Neutrophil (primary cell): ENCODE results near the gene TSEN54.

Experiments used
- H3K27ac ChIP-seq: fragments of 200-600 bp; sonication (generic); 2 replicates; pipeline ENCODE4 v1.5.1; 2016; ENCODE audit warnings: mild to moderate bottlenecking, moderate library complexity
- H3K27me3 ChIP-seq: fragments of 200-600 bp; sonication (generic); 2 replicates; pipeline ENCODE4 v1.6.0; 2016; ENCODE audit warnings: mild to moderate bottlenecking
- H3K36me3 ChIP-seq: fragments of 200-600 bp; sonication (generic); 2 replicates; pipeline ENCODE4 v1.5.1; 2017
- H3K4me1 ChIP-seq, 2 experiments: fragments of 200-600 bp in 1 of 2; sonication (generic) in 1 of 2; 1 replicate in 1 of 2; 2 replicates in 1 of 2; pipeline versions ENCODE4 v1.5.1 to v1.6.1; 2013 to 2016; ENCODE audit warnings: low read depth in 1 of 2, low read length in 1 of 2, mild to moderate bottlenecking in 1 of 2, moderate library complexity in 1 of 2; ENCODE audit not compliant: control insufficient read depth in 1 of 2, insufficient read depth in 1 of 2
- H3K4me3 ChIP-seq, 2 experiments: fragments of 200-600 bp in 1 of 2; sonication (generic) in 1 of 2; 1 replicate in 1 of 2; 2 replicates in 1 of 2; pipeline ENCODE4 v1.5.1; 2013 to 2016; ENCODE audit warnings: low read depth in 1 of 2, low read length in 1 of 2, mild to moderate bottlenecking in 1 of 2, moderate library complexity in 1 of 2
- H3K9me3 ChIP-seq: fragments of 200-600 bp; sonication (generic); 2 replicates; pipeline ENCODE4 v1.5.1; 2016
- CTCF ChIP-seq: fragments of 200-600 bp; sonication (generic); IDR thresholded peaks from 2 replicates; pipeline ENCODE4 v1.5.1; 2016; ENCODE audit warnings: antibody characterized with exemption

The TSEN54 gene

GRCh38 chr17:75516255-75516618 lies at the start of gene TSEN54:
TSS of gene TSEN54 (plus strand) at chr17:75516528. CDS start at chr17:75516561, 33 bp downstream.
- Histone ChIP-seq H3K9me3 (no peaks in the 10 kb centered on the region), H3K27me3 (peaks cover 65% of the 10 kb centered on the region), H3K4me3 (peak within 1 kb of the TSS; percentile 78 to 88), H3K27ac (peak within 1 kb of the TSS; percentile 32), H3K36me3 (no peaks in the 10 kb centered on the region), H3K4me1 (peaks cover 20 to 27% of the 10 kb centered on the region in 2 experiments)
- no peak for TF ChIP-seq CTCF

- Histone ChIP-seq H3K9me3 (no peaks in the 10 kb centered on the region), H3K4me1 (no peaks in the 10 kb centered on the region), H3K27me3 (no peaks in the 10 kb centered on the region), H3K36me3 (peaks cover 14% of the 10 kb centered on the region), H3K27ac (no peak overlapping the region), H3K4me3 (no peak overlapping the region)
- no peak for TF ChIP-seq CTCF
Measured at GRCh38 chr17:75468291-75468754, 48.0 kb upstream of the TSEN54 start.

GRCh38 chr17:75468779-75469373 lies 47.5 kb upstream of the TSEN54 start:
- Histone ChIP-seq H3K36me3 (peaks cover 18% of the 10 kb centered on the region), H3K9me3 (no peaks in the 10 kb centered on the region), H3K27me3 (no peaks in the 10 kb centered on the region), H3K4me3 (no peak overlapping the region), H3K27ac (no peak overlapping the region), H3K4me1 (no peaks in the 10 kb centered on the region)
- TF ChIP-seq CTCF: no peak

GRCh38 chr17:75471207-75471606 lies 45.1 kb upstream of the TSEN54 start:
- Histone ChIP-seq H3K36me3 (peaks cover 31% of the 10 kb centered on the region), H3K4me1 (no peaks in the 10 kb centered on the region), H3K9me3 (no peaks in the 10 kb centered on the region), H3K4me3 (no peak overlapping the region), H3K27ac (no peak overlapping the region), H3K27me3 (no peaks in the 10 kb centered on the region)
- TF ChIP-seq CTCF: no peak

GRCh38 chr17:75472119-75472518 lies 44.2 kb upstream of the TSEN54 start:
- Histone ChIP-seq H3K4me1 (no peaks in the 10 kb centered on the region), H3K27ac (no peak overlapping the region), H3K4me3 (no peak overlapping the region), H3K9me3 (no peaks in the 10 kb centered on the region), H3K36me3 (peaks cover 40% of the 10 kb centered on the region), H3K27me3 (no peaks in the 10 kb centered on the region)
- no peak for TF ChIP-seq CTCF
